ENCODE results near the gene KLHL34.

The KLHL34 gene

GRCh38 chrX:21655901-21656586 lies 2.1 kb downstream of the KLHL34 start:
- DNase-seq: no peak

GRCh38 chrX:21645886-21646285 lies 12.2 kb downstream of the KLHL34 start:
- no peak for DNase-seq

- no peak for DNase-seq
These were observed 12.7 kb downstream of the KLHL34 start for GRCh38 chrX:21645431-21645830.

GRCh38 chrX:21639775-21640174 lies 18.4 kb downstream of the KLHL34 start:
- no peak for DNase-seq

GRCh38 chrX:21638311-21638710 lies 19.8 kb downstream of the KLHL34 start:
- DNase-seq: no peak

- no peak for DNase-seq
These were observed 26.1 kb downstream of the KLHL34 start for GRCh38 chrX:21632027-21632426.

GRCh38 chrX:21623778-21624501 lies 34.2 kb downstream of the KLHL34 start:
- no peak for DNase-seq

GRCh38 chrX:21620234-21620633 lies 37.9 kb downstream of the KLHL34 start:
- DNase-seq: no peak

- no peak for DNase-seq
These were observed 41.7 kb downstream of the KLHL34 start for GRCh38 chrX:21616386-21616785.

- DNase-seq: no peak
These were observed 46.0 kb downstream of the KLHL34 start for GRCh38 chrX:21612154-21612553.

- no peak for DNase-seq
These were observed 48.0 kb downstream of the KLHL34 start for GRCh38 chrX:21610168-21610567.

- no peak for DNase-seq
These were observed 52.1 kb downstream of the KLHL34 start for GRCh38 chrX:21606002-21606401.

Measured in NCI-H82 (cell line).